ENCODE measurements around the gene BRI3. TPM values are rescaled to one million over a fixed set of nuclear protein-coding genes. Genes with fewer than 3 reads are reported as not detected.

BRI3 gene
- total RNA-seq, 2 donors from 2014 or later, result 55.6 to 61.1 TPM

- H3K4me3 ChIP-seq, result peak overlapping the region; percentile 13 to 90
- H3K36me3 ChIP-seq, result no peaks in the 10 kb centered on the region
- TF ChIP-seq CTCF (IDR thresholded peaks at IDR 0.05), result no peak
- H3K27me3 ChIP-seq, result no peaks in the 10 kb centered on the region
- DNase-seq (ENCODE audit: low spot score), result peak; percentile 92
- peak overlapping the region; percentile 98 to 99 for H3K27ac ChIP-seq
- peaks cover 0 to 76% of the 10 kb centered on the region in 2 donors for H3K4me1 ChIP-seq
- H3K9me3 ChIP-seq, result no peaks in the 10 kb centered on the region
Observed at GRCh38 chr7:98286093-98286539, 4.6 kb downstream of the BRI3 start.

GRCh38 chr7:98286701-98287485 lies 5.4 kb downstream of the BRI3 start:
- H3K27ac ChIP-seq, result peak overlapping the region; percentile 98 to 99
- no peaks in the 10 kb centered on the region for H3K27me3 ChIP-seq
- H3K4me3 ChIP-seq, result peak overlapping the region in 1 of 2 donors; percentile 5
- no peaks in the 10 kb centered on the region for H3K9me3 ChIP-seq
- H3K36me3 ChIP-seq, result peaks cover 6% of the 10 kb centered on the region
- TF ChIP-seq CTCF (IDR thresholded peaks at IDR 0.05), result no peak
- DNase-seq (ENCODE audit: low spot score), result no peak
- peaks cover 0 to 76% of the 10 kb centered on the region in 2 donors for H3K4me1 ChIP-seq

DNA sequence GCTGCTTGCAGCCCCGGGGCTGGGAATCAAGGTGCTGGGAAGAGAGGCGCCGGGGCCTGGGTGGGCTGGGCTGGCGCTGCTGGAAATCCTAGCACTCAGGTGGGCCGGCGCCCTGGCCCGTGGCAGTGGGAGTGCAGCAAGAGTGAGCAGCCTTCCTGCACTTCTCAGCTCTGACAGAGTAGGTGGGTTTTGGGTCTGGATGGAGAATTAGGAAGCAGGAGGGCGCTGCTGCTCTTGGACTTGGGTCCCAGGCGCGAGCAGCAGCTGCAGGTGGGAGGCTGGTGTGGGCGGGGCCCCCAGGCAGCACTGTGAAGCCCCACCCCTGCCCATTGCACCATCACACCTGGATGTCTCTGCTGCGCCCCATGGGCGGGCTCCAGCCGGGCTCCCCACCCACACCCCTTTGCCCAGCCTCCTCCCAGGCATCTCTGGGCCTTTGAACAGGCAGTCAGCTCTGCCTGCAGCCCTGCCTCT lies 6.0 kb downstream of the BRI3 start:
- Histone ChIP-seq H3K9me3 (no peaks in the 10 kb centered on the region), H3K27ac (peak overlapping the region; percentile 98 to 99), H3K4me3 (no peak overlapping the region), H3K27me3 (no peaks in the 10 kb centered on the region), H3K4me1 (peaks cover 0 to 73% of the 10 kb centered on the region in 2 donors), H3K36me3 (peaks cover 13% of the 10 kb centered on the region)
- DNase-seq (ENCODE audit: low spot score), result no peak
- no peak for TF ChIP-seq CTCF (IDR thresholded peaks at IDR 0.05)

GRCh38 chr7:98288064-98288823 lies 6.8 kb downstream of the BRI3 start:
- Histone ChIP-seq H3K27ac (peak overlapping the region; percentile 11 to 98), H3K9me3 (no peaks in the 10 kb centered on the region), H3K4me3 (no peak overlapping the region), H3K4me1 (peaks cover 0 to 66% of the 10 kb centered on the region in 2 donors), H3K27me3 (no peaks in the 10 kb centered on the region), H3K36me3 (peaks cover 20% of the 10 kb centered on the region)
- no peak for DNase-seq (ENCODE audit: low spot score)
- no peak for TF ChIP-seq CTCF (IDR thresholded peaks at IDR 0.05)

- Histone ChIP-seq H3K27ac (peak overlapping the region in 1 of 2 donors; percentile 7), H3K4me1 (peaks cover 0 to 55% of the 10 kb centered on the region in 2 donors), H3K36me3 (peaks cover 31% of the 10 kb centered on the region)
Observed at GRCh38 chr7:98289333-98289875, 7.9 kb downstream of the BRI3 start.

More at GRCh38 chr7:98289333-98289875, 7.9 kb downstream of the BRI3 start:
- TF ChIP-seq CTCF (IDR thresholded peaks at IDR 0.05), result no peak
- no peak for DNase-seq (ENCODE audit: low spot score)
- Histone ChIP-seq H3K4me3 (no peak overlapping the region), H3K9me3 (no peaks in the 10 kb centered on the region), H3K27me3 (no peaks in the 10 kb centered on the region)
